ENCODE data around the gene GALK1. TPM values are rescaled to one million over a fixed set of nuclear protein-coding genes. Genes with fewer than 3 reads are reported as not detected.
"Not testable (repeated sequence)": the region's sequence is repeated elsewhere in the genome, so short reads cannot be mapped to it uniquely, and the experiment has no call there.

The GALK1 gene
- total and polyA plus RNA-seq, 2 donors = 32.6 to 37.3 TPM

DNA sequence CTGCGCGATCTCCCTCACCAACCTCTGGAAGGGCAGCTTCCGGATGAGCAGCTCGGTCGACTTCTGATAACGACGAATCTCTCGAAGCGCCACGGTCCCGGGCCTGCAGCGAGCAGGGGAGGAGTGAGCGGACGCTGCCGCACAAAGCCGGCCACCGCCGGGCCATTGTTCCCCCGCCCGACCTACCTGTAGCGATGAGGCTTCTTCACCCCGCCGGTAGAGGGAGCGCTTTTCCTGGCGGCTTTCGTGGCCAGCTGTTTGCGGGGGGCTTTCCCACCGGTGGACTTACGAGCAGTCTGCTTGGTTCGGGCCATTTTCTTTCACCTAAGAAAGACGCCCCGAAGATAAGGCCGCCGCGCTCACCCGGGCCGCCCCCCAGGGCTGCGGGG is 13.9 kb upstream of the GALK1 start:
- Histone ChIP-seq H3K27ac (ENCODE audit: low read depth in 1 of 2, low read length in 1 of 2) (peak overlapping the region; percentile 99), H3K4me3 (ENCODE audit: low read length in 2 of 2) (peak overlapping the region; percentile 76 to 93), H3K36me3 (ENCODE audit: control insufficient read depth in 2 of 2, insufficient read depth in 2 of 2, low read length in 1 of 2) (peaks cover 31 to 51% of the 10 kb centered on the region in 2 donors), H3K4me1 (ENCODE audit: control insufficient read depth in 2 of 2, insufficient read depth in 2 of 2, low read length in 2 of 2) (peaks cover 11 to 24% of the 10 kb centered on the region in 2 donors), H3K27me3 (ENCODE audit: control insufficient read depth in 2 of 2, insufficient read depth in 1 of 2, low read length in 1 of 2) (no peaks in the 10 kb centered on the region), H3K9me3 (ENCODE audit: control insufficient read depth in 2 of 2, insufficient read depth in 1 of 2, low read length in 1 of 2) (peaks cover 0 to 4% of the 10 kb centered on the region in 2 donors)
- DNase-seq (ENCODE audit: low read depth in 6 of 9, low spot score in 9 of 9) = peak in 4 of 9 donors; percentile 65 to 84 (median 74)
- under 1% methylated on average over 38 of the region's 38 CpGs for WGBS

DNA sequence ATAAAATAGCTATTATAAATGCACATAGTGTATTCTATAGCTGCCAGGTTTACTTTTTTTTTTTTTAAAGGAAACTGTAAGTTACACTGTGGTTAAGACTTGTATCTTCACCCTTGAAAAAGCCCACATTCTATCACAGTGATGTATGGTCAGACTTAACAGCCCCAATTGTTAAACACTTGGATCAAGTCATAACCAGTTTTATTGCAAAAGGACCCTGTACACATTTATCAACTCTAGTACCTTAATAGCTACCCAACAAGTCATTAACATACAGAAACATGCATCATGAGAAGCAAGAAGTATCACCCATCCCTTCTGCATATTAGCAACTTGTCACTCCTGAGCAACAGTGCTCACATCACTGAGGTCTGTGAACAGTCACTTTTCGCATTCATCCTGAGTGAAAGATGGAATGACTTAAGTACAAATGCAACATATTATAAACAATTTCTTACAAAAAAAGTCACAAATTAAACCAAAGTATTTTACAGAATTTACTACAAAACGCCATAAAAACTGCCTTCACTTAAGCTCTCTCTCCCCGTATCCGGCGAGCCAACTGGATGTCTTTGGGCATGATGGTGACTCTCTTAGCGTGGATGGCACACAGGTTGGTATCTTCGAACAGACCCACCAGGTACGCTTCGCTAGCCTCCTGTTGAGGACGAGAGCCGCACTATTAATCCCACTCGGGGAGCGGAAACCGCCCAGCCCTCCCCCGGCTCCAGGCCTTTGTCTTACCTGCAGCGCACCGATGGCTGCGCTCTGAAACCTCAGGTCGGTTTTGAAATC is 13.3 kb upstream of the GALK1 start:
- WGBS = 1% methylated on average over 19 of the region's 19 CpGs
- peaks cover 34 to 55% of the 10 kb centered on the region in 2 donors for H3K36me3 ChIP-seq (ENCODE audit: control insufficient read depth in 2 of 2, insufficient read depth in 2 of 2, low read length in 1 of 2)
- peaks cover 9 to 18% of the 10 kb centered on the region in 2 donors for H3K4me1 ChIP-seq (ENCODE audit: control insufficient read depth in 2 of 2, insufficient read depth in 2 of 2, low read length in 2 of 2)
- not testable (repeated sequence) for H3K27me3 ChIP-seq (ENCODE audit: control insufficient read depth in 2 of 2, insufficient read depth in 1 of 2, low read length in 1 of 2); H3K9me3 ChIP-seq (ENCODE audit: control insufficient read depth in 2 of 2, insufficient read depth in 1 of 2, low read length in 1 of 2)
- peak in 2 of 9 donors; percentile 49 to 68 for DNase-seq (ENCODE audit: low read depth in 6 of 9, low spot score in 9 of 9)
- H3K4me3 ChIP-seq (ENCODE audit: low read length in 2 of 2) = peak overlapping the region; percentile 76 to 93
- H3K27ac ChIP-seq (ENCODE audit: low read depth in 1 of 2, low read length in 1 of 2) = peak overlapping the region; percentile 99

DNA sequence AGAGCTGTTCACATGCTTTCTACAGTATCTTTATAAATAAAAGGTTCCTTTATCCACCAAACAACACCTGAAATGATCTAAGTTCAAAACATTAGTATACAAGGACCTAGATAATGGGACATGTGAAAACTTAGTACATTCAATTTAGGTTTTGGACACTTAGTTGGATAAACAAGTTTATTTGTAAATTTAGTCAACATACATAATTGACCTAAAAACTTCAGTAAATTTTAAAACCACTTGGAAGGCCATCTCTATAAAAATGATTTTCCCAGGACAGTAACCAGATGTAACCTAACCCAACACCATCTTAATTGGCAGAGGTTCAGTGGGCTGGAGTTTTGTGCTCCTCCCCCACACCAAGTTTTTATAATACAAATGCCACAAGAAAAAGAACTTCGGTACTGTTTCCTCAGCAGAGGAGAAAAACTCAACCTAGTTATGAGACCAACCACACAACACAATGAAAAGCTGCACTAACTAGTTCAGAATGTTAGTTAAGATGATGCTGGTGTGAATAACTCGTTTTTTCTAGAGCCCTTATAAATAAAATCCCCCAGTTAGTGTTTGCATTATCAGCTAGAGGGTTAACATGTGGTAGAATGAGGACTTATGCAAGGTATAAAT is 12.4 kb upstream of the GALK1 start:
- WGBS = 12% methylated on average over 2 of the region's 2 CpGs
- no peaks in the 10 kb centered on the region for H3K27me3 ChIP-seq (ENCODE audit: control insufficient read depth in 2 of 2, insufficient read depth in 1 of 2, low read length in 1 of 2)
- H3K4me3 ChIP-seq (ENCODE audit: low read length in 2 of 2) = peak overlapping the region; percentile 76 to 93
- peaks cover 7 to 13% of the 10 kb centered on the region in 2 donors for H3K4me1 ChIP-seq (ENCODE audit: control insufficient read depth in 2 of 2, insufficient read depth in 2 of 2, low read length in 2 of 2)
- peak overlapping the region in 1 of 2 donors; percentile 99 for H3K27ac ChIP-seq (ENCODE audit: low read depth in 1 of 2, low read length in 1 of 2)
- peaks cover 0 to under 1% of the 10 kb centered on the region in 2 donors for H3K9me3 ChIP-seq (ENCODE audit: control insufficient read depth in 2 of 2, insufficient read depth in 1 of 2, low read length in 1 of 2)
- peaks cover 34 to 55% of the 10 kb centered on the region in 2 donors for H3K36me3 ChIP-seq (ENCODE audit: control insufficient read depth in 2 of 2, insufficient read depth in 2 of 2, low read length in 1 of 2)
- DNase-seq (ENCODE audit: low read depth in 6 of 9, low spot score in 9 of 9) = peak in 1 of 9 donors; percentile 43

DNA sequence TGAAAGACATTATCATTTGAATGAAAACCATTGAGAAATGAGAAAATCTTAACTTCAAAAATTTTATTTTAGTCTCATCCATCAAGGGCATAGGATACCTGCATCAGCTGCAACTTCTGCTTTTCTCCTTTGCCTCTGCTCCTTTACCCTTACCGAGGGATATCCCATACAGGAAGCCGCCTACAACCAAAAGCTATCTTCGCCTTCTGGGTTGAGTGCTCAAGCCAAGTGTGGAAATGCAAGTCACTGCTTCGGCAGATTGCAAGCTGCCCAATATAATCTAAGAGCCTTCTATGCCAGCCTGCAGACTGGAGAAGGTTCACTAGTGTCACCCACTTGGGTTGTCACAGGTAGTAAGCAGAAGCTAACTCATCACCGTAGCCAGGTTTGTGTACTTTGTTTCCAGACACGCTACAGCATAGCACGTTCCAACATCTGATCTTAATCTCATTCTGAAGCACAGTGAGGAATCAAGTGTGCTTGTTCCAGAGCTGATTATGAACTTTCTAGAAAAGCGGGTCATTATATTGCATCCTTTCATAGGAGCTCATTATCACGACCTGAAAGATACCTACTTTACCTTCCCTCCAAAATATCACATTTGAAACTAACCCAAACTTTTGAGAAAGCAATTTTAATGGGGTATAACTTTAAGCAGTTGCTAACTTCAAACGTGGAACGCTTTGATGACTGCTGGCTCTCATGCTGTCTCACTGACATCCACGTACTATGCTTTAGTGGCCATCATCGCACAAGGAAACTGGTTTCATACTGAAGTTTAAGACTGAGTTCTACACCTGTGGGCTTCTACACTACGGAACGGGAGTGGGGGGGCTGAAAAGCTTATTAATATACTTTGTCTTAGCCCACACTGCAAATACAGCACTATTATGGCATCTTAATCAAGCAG is 11.6 kb upstream of the GALK1 start:
- Histone ChIP-seq H3K4me1 (ENCODE audit: control insufficient read depth in 2 of 2, insufficient read depth in 2 of 2, low read length in 2 of 2) (peaks cover 6 to 17% of the 10 kb centered on the region in 2 donors), H3K9me3 (ENCODE audit: control insufficient read depth in 2 of 2, insufficient read depth in 1 of 2, low read length in 1 of 2) (no peaks in the 10 kb centered on the region), H3K27ac (ENCODE audit: low read depth in 1 of 2, low read length in 1 of 2) (peak overlapping the region; percentile 53 to 67), H3K36me3 (ENCODE audit: control insufficient read depth in 2 of 2, insufficient read depth in 2 of 2, low read length in 1 of 2) (peaks cover 34 to 55% of the 10 kb centered on the region in 2 donors), H3K27me3 (ENCODE audit: control insufficient read depth in 2 of 2, insufficient read depth in 1 of 2, low read length in 1 of 2) (no peaks in the 10 kb centered on the region), H3K4me3 (ENCODE audit: low read length in 2 of 2) (peak overlapping the region; percentile 76 to 93)
- 40% methylated on average over 15 of the region's 15 CpGs for WGBS
- peak in 1 of 9 donors; percentile 61 for DNase-seq (ENCODE audit: low read depth in 6 of 9, low spot score in 9 of 9)

DNA sequence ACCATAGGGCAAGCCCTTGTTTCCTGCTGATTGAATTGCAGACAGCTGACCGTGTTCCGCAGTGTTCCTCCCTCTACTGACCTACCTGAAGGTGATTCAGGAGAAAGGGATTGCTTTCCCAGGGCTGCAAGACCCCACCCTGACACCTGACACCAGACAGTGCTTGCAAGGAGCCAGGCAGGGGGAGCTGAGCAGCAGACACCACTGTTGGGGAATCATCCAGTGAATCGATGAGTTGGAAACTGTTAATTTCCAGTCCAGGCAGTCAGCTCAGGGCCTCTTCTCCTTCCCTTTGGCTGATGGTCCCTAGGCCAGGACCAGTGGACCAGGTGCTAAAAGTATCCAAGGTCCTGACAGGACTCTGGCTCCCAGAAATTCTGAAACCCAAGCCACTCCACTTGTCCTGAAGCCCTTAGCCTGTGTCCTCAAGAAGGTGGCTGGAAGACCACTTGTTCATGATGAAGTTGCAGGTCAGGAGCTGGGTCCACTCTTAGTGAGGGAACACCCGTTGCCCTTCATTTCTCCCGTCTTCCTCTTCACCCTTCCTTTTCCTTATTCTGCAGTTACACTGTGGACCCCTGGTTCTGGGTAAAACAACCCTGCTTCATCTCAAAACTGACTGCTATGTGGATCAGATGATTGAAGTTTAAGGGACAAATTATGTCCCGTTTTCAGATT is 10.1 kb upstream of the GALK1 start:
- Histone ChIP-seq H3K36me3 (ENCODE audit: control insufficient read depth in 2 of 2, insufficient read depth in 2 of 2, low read length in 1 of 2) (peaks cover 34 to 55% of the 10 kb centered on the region in 2 donors), H3K4me3 (ENCODE audit: low read length in 2 of 2) (no peak overlapping the region), H3K27ac (ENCODE audit: low read depth in 1 of 2, low read length in 1 of 2) (peak overlapping the region; percentile 8 to 55), H3K27me3 (ENCODE audit: control insufficient read depth in 2 of 2, insufficient read depth in 1 of 2, low read length in 1 of 2) (no peaks in the 10 kb centered on the region), H3K4me1 (ENCODE audit: control insufficient read depth in 2 of 2, insufficient read depth in 2 of 2, low read length in 2 of 2) (peaks cover 6 to 21% of the 10 kb centered on the region in 2 donors), H3K9me3 (ENCODE audit: control insufficient read depth in 2 of 2, insufficient read depth in 1 of 2, low read length in 1 of 2) (no peaks in the 10 kb centered on the region)
- DNase-seq (ENCODE audit: low read depth in 6 of 9, low spot score in 9 of 9) = no peak
- 91% methylated on average over 6 of the region's 6 CpGs for WGBS

DNA sequence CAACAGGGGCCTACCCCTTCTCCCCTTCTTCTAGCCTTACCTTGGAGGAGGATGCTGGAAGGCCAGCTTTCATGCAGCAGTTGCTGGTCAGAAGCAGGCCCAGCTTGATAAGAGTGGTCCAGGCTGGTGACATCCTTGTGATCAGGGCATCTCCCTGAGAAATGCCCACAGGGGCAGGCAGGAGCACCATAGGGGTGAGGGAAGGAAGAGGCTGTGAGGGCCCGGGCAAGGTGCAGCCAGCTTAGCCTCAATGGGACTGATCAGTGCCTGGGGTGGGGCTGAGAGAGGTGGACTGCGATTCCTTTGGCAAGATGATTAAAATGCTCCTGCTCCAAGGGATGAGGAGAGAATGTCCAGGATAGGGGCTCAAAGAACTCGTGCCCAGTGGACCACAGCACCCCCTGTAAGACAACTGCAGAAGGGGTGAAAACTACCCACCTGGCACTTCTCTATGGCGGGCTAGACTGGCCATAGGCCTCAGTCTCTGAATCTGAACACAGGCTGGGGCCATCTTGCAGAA is 9.5 kb upstream of the GALK1 start:
- H3K27me3 ChIP-seq (ENCODE audit: control insufficient read depth in 2 of 2, insufficient read depth in 1 of 2, low read length in 1 of 2) = no peaks in the 10 kb centered on the region
- H3K36me3 ChIP-seq (ENCODE audit: control insufficient read depth in 2 of 2, insufficient read depth in 2 of 2, low read length in 1 of 2) = peaks cover 34 to 55% of the 10 kb centered on the region in 2 donors
- no peaks in the 10 kb centered on the region for H3K9me3 ChIP-seq (ENCODE audit: control insufficient read depth in 2 of 2, insufficient read depth in 1 of 2, low read length in 1 of 2)
- H3K4me3 ChIP-seq (ENCODE audit: low read length in 2 of 2) = no peak overlapping the region
- 98% methylated on average over 4 of the region's 4 CpGs for WGBS
- no peak for DNase-seq (ENCODE audit: low read depth in 6 of 9, low spot score in 9 of 9)
- peaks cover 6 to 21% of the 10 kb centered on the region in 2 donors for H3K4me1 ChIP-seq (ENCODE audit: control insufficient read depth in 2 of 2, insufficient read depth in 2 of 2, low read length in 2 of 2)
- H3K27ac ChIP-seq (ENCODE audit: low read depth in 1 of 2, low read length in 1 of 2) = no peak overlapping the region

DNA sequence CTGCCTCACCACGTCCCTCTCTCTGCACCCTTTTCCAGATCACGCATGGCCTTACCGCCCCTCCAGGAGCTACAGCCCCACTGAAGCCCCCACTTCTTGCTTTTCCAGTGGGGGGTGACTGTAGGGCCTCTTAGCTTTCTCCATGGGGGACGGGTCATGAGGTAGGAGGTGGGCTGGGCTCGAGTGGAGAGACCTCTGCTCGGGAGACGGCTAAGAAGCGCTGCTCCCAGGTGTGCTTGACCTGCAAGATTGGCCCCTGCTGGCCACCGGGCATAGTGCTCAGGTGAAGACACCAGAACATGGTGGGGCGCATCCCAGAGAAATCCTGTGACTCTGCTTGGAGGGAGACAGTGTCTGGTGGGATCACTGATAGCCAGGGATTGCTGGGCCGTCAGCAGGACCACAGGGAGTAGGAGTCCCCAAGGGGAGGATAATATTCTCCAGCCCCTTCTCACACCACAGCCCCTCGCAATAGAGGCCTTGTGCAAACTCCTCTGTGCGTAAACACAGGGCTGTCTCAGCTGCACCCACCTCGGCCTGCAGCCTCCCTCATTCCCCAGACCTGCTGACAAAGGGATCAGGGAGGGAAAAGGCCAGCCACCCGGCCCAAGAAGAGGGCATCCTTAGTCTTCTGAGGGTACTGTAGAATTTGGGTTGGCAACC is 8.9 kb upstream of the GALK1 start:
- Histone ChIP-seq H3K27me3 (ENCODE audit: control insufficient read depth in 2 of 2, insufficient read depth in 1 of 2, low read length in 1 of 2) (no peaks in the 10 kb centered on the region), H3K9me3 (ENCODE audit: control insufficient read depth in 2 of 2, insufficient read depth in 1 of 2, low read length in 1 of 2) (no peaks in the 10 kb centered on the region), H3K4me1 (ENCODE audit: control insufficient read depth in 2 of 2, insufficient read depth in 2 of 2, low read length in 2 of 2) (peaks cover 6 to 21% of the 10 kb centered on the region in 2 donors), H3K4me3 (ENCODE audit: low read length in 2 of 2) (no peak overlapping the region), H3K27ac (ENCODE audit: low read depth in 1 of 2, low read length in 1 of 2) (no peak overlapping the region), H3K36me3 (ENCODE audit: control insufficient read depth in 2 of 2, insufficient read depth in 2 of 2, low read length in 1 of 2) (peaks cover 33 to 54% of the 10 kb centered on the region in 2 donors)
- no peak for DNase-seq (ENCODE audit: low read depth in 6 of 9, low spot score in 9 of 9)
- 97% methylated on average over 15 of the region's 15 CpGs for WGBS
